Kidney epithelial cell (primary cell): ENCODE measurements around the gene SEMA6A. TPM values are rescaled to one million over a fixed set of nuclear protein-coding genes. Genes with fewer than 3 reads are reported as not detected.
A peak's percentile ranks its signal among the peaks of the same experiment; 100 is the strongest.

Source experiments
- DNase-seq: peaks from one replicate; pipeline ENCODE4 v3.0.0-alpha.2; 2010; ENCODE audit warnings: low read depth
- H3K27me3 ChIP-seq: 2 replicates; pipeline ENCODE4 v1.6.0; 2011; ENCODE audit warnings: low read length; ENCODE audit not compliant: control insufficient read depth, insufficient read depth
- H3K36me3 ChIP-seq: 2 replicates; pipeline ENCODE4 v1.5.1; 2011; ENCODE audit warnings: low read length; ENCODE audit not compliant: control insufficient read depth, insufficient read depth
- H3K4me3 ChIP-seq: 2 replicates; pipeline ENCODE4 v1.5.1; 2011; ENCODE audit warnings: low read depth, mild to moderate bottlenecking, control low read depth, low read length
- total RNA-seq: library from RNA; depleted of rRNA; stranded (reverse); fragments of >200 nt; gene quantifications from 2 replicates; pipeline ENCODE4 v1.2.3, GENCODE V29; 2015
- TF ChIP-seq, protein P1 (sequence below): IDR thresholded peaks from 2 replicates; pipeline ENCODE4 v1.5.1; 2011; ENCODE audit warnings: mild to moderate bottlenecking, moderate library complexity, low read length, control low read depth, inconsistent platforms; ENCODE audit not compliant: insufficient read depth, poor library complexity, severe bottlenecking

Gene SEMA6A
- total RNA-seq, 1 donor from 2014 or later: 6.3 TPM

DNA sequence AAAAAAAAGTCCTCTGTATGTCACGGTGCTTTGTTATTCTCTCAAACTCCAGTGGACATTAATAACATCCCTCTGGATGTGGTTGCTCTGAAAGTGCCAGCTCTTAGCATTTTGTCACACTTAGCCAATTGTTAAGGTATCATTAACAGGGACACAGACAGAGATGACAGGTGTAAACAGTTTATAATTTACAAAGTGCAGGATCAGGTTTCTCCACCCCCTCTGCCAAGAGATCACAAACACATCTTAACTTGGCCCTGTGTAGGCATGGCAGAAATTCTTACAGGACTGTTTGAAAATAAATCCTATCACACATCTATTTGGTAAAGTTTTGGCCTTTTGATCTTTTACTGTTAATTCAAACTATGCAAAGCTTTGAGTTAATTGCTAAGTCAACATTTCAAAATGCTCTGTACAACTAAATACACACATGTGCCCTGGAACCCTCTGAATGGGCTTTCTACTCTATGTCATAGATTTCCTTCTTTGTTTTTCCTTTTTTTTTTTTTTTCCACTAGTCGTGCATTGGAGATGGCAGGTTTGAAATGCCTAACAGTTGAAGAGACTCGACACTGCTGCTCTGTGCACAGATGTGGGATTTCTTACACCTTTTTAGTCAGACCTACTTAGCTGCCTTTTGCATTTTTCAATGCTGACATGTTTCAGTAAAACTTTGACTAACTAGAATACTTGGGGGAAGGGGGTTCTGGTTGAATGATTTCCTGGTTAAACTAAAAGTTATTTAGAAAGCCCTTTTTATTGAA lies 41.7 kb downstream of the SEMA6A start:
- H3K27me3 ChIP-seq: no peaks in the 10 kb centered on the region
- peak; percentile 62 for DNase-seq
- TF ChIP-seq, protein P1, sequence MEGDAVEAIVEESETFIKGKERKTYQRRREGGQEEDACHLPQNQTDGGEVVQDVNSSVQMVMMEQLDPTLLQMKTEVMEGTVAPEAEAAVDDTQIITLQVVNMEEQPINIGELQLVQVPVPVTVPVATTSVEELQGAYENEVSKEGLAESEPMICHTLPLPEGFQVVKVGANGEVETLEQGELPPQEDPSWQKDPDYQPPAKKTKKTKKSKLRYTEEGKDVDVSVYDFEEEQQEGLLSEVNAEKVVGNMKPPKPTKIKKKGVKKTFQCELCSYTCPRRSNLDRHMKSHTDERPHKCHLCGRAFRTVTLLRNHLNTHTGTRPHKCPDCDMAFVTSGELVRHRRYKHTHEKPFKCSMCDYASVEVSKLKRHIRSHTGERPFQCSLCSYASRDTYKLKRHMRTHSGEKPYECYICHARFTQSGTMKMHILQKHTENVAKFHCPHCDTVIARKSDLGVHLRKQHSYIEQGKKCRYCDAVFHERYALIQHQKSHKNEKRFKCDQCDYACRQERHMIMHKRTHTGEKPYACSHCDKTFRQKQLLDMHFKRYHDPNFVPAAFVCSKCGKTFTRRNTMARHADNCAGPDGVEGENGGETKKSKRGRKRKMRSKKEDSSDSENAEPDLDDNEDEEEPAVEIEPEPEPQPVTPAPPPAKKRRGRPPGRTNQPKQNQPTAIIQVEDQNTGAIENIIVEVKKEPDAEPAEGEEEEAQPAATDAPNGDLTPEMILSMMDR: no peak

DNA sequence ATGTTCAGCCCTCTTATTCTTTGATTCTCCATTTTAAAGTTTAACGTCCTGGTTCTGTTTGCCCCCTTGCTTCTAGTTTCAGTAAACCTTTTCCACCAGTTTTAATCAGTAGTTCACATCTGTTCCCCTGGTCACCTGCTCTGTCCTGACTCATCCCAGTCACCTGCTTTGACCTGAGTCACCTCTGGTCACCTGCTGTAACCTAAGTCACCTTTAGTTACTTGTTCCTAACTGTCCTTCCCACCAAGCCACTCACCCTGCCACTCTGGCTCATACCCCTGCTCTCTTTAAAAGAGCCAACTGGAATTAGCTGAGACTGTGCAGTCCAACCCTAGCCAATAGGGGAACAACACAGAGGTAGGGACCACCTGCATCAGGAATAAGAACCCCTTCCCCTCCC lies 43.0 kb downstream of the SEMA6A start:
- Histone ChIP-seq H3K27me3 (no peaks in the 10 kb centered on the region), H3K4me3 (no peak overlapping the region), H3K36me3 (no peaks in the 10 kb centered on the region)
- TF ChIP-seq, protein P1: no peak
- no peak for DNase-seq

More for the DNA sequence above, 41.7 kb downstream of the SEMA6A start:
- no peak overlapping the region for H3K4me3 ChIP-seq
- no peaks in the 10 kb centered on the region for H3K36me3 ChIP-seq

DNA sequence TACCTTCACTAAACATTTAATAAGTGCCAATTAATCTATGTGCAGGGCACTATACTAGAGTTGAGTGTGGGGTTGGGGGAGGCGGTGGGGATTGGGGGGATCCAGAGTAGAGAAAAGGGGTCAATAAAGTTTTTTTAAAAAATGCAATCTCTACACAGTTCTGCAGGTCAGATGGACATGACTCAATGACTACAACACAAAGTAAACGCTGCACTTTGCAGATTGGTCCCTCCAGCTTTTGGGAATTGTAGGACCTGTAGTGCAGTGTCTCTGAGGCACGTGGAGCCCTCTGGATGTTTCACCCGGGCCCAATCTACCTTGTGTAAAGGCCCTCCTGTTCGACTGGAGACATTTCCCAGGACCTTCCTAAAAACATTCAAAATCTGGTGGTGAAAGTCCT lies 43.5 kb downstream of the SEMA6A start:
- TF ChIP-seq, protein P1: no peak
- Histone ChIP-seq H3K27me3 (no peaks in the 10 kb centered on the region), H3K36me3 (no peaks in the 10 kb centered on the region), H3K4me3 (no peak overlapping the region)
- no peak for DNase-seq

DNA sequence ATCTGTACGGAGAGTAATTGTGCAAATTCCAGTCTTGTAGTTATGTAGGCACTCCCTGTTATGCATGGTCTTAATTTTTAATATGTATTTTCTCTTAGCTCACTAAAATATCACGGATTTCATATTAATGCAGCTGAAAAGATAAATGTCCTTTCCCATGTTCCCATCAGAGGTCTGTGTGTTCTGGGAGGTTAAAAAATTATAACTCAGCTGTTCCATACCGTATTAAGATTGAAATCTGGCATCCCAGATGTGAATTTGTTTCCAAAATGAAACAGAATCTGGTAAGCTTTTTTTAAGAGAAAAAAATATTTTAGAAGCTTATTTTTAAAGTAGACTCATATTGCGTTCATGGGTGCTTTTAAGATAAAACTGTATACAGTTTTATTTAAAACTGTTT lies 44.3 kb downstream of the SEMA6A start:
- H3K36me3 ChIP-seq: no peaks in the 10 kb centered on the region
- TF ChIP-seq, protein P1: no peak
- no peak for DNase-seq
- H3K4me3 ChIP-seq: no peak overlapping the region
- no peaks in the 10 kb centered on the region for H3K27me3 ChIP-seq

DNA sequence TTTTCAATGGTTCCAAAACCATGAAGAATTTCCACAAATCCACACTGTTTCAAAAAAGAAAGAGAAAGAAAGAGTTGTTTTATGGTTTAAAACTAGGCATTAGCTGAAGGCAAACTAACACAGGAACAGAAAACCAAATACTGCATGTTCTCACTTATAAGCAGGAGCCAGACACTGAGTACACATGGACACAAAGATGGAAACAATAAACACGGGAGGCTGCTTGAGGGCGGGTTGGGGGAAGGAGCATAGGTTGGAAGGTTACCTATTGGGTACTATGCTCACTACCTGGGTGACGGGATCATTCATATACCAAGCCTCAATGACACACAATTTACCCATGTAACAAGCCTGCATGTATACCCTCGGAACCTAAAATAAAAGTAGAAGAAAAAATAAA lies 45.0 kb downstream of the SEMA6A start:
- no peak for DNase-seq
- Histone ChIP-seq H3K27me3 (no peaks in the 10 kb centered on the region), H3K4me3 (no peak overlapping the region), H3K36me3 (no peaks in the 10 kb centered on the region)
- TF ChIP-seq, protein P1: no peak
